ENCODE data around the gene COMP. TPM values are rescaled to one million over a fixed set of nuclear protein-coding genes. Genes with fewer than 3 reads are reported as not detected.

COMP gene
- total and polyA plus RNA-seq, 10 of the 15 experiments (the other 5 are each of a cell fraction or from before 2014, with no cell fraction given): 0.17 TPM; not detected in 9

- Histone ChIP-seq H3K27ac (ENCODE audit: control insufficient read depth, insufficient read depth) (no peak overlapping the region), H3K4me2 (ENCODE audit: control insufficient read depth, insufficient read depth) (no peak overlapping the region), H3K36me3 (ENCODE audit: control insufficient read depth in 2 of 2, insufficient read depth in 2 of 2, low read length in 1 of 2) (no peaks in the 10 kb centered on the region), H3K9me3 (replicated peaks; ENCODE audit: control insufficient read depth, insufficient read depth, low read length) (no peaks in the 10 kb centered on the region), H3K4me3 (no peak overlapping the region), H3K27me3 (replicated peaks in 1 of 2; ENCODE audit: control insufficient read depth in 2 of 2, insufficient read depth in 2 of 2, low read length in 1 of 2) (no peaks in the 10 kb centered on the region), H3K9ac (ENCODE audit: control insufficient read depth, insufficient read depth, low read length) (no peak overlapping the region), H3K4me1 (ENCODE audit: control insufficient read depth, insufficient read depth, low read length) (no peaks in the 10 kb centered on the region), H2AFZ (ENCODE audit: control insufficient read depth, low read depth, low read length) (no peak overlapping the region), H3K79me2 (ENCODE audit: control insufficient read depth, insufficient read depth, low read length) (no peaks in the 10 kb centered on the region), H4K20me1 (ENCODE audit: control insufficient read depth, insufficient read depth) (no peaks in the 10 kb centered on the region)
- TF ChIP-seq NBN (IDR thresholded peaks at IDR 0.05) (no peak), ETV6 (conservative IDR thresholded peaks at IDR 0.05 in 1 of 2, IDR thresholded peaks at IDR 0.05 in 1 of 2; ENCODE audit: borderline replicate concordance in 1 of 2, low read depth in 1 of 2) (no peak), MEF2A (IDR thresholded peaks at IDR 0.05; ENCODE audit: insufficient read depth, low read depth, low read length) (no peak), CBFB (IDR thresholded peaks at IDR 0.05; ENCODE audit: low read depth) (no peak), BMI1 (IDR thresholded peaks at IDR 0.05; ENCODE audit: borderline replicate concordance) (no peak), NFIC (IDR thresholded peaks at IDR 0.05; ENCODE audit: low read depth, low read length) (no peak), PAX8 (IDR thresholded peaks at IDR 0.05) (no peak), PBX3 (IDR thresholded peaks at IDR 0.05; ENCODE audit: insufficient replicate concordance, low read depth, low read length) (no peak), EED (IDR thresholded peaks at IDR 0.05; ENCODE audit: low read depth) (no peak), WRNIP1 (IDR thresholded peaks at IDR 0.05; ENCODE audit: borderline replicate concordance, low read depth, low read length) (no peak), KAT2A (conservative IDR thresholded peaks at IDR 0.05; ENCODE audit: control insufficient read depth, low read depth, low read length) (no peak), KLF5 (IDR thresholded peaks at IDR 0.05; ENCODE audit: partially characterized antibody) (no peak), NFYA (IDR thresholded peaks at IDR 0.05; ENCODE audit: borderline replicate concordance, low read depth, low read length) (no peak), TAF1 (IDR thresholded peaks at IDR 0.05; ENCODE audit: borderline replicate concordance, low read depth, low read length) (no peak)
- TF ChIP-seq, protein P1, sequence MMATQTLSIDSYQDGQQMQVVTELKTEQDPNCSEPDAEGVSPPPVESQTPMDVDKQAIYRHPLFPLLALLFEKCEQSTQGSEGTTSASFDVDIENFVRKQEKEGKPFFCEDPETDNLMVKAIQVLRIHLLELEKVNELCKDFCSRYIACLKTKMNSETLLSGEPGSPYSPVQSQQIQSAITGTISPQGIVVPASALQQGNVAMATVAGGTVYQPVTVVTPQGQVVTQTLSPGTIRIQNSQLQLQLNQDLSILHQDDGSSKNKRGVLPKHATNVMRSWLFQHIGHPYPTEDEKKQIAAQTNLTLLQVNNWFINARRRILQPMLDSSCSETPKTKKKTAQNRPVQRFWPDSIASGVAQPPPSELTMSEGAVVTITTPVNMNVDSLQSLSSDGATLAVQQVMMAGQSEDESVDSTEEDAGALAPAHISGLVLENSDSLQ (IDR thresholded peaks at IDR 0.05): no peak
- TF ChIP-seq, protein P2, sequence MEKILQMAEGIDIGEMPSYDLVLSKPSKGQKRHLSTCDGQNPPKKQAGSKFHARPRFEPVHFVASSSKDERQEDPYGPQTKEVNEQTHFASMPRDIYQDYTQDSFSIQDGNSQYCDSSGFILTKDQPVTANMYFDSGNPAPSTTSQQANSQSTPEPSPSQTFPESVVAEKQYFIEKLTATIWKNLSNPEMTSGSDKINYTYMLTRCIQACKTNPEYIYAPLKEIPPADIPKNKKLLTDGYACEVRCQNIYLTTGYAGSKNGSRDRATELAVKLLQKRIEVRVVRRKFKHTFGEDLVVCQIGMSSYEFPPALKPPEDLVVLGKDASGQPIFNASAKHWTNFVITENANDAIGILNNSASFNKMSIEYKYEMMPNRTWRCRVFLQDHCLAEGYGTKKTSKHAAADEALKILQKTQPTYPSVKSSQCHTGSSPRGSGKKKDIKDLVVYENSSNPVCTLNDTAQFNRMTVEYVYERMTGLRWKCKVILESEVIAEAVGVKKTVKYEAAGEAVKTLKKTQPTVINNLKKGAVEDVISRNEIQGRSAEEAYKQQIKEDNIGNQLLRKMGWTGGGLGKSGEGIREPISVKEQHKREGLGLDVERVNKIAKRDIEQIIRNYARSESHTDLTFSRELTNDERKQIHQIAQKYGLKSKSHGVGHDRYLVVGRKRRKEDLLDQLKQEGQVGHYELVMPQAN (conservative IDR thresholded peaks at IDR 0.05): no peak
- TF ChIP-seq, protein P3, sequence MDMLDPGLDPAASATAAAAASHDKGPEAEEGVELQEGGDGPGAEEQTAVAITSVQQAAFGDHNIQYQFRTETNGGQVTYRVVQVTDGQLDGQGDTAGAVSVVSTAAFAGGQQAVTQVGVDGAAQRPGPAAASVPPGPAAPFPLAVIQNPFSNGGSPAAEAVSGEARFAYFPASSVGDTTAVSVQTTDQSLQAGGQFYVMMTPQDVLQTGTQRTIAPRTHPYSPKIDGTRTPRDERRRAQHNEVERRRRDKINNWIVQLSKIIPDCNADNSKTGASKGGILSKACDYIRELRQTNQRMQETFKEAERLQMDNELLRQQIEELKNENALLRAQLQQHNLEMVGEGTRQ (IDR thresholded peaks at IDR 0.05; ENCODE audit: borderline replicate concordance, low read depth, low read length): no peak
- TF ChIP-seq, protein P4, sequence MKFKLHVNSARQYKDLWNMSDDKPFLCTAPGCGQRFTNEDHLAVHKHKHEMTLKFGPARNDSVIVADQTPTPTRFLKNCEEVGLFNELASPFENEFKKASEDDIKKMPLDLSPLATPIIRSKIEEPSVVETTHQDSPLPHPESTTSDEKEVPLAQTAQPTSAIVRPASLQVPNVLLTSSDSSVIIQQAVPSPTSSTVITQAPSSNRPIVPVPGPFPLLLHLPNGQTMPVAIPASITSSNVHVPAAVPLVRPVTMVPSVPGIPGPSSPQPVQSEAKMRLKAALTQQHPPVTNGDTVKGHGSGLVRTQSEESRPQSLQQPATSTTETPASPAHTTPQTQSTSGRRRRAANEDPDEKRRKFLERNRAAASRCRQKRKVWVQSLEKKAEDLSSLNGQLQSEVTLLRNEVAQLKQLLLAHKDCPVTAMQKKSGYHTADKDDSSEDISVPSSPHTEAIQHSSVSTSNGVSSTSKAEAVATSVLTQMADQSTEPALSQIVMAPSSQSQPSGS (IDR thresholded peaks at IDR 0.05; ENCODE audit: low read length): no peak
- SMC1A ChIA-PET (ENCODE audit: uncharacterized antibody, unreplicated experiment): no interaction called here
- BruUV-seq (replicated peaks): no TSS peak
- CTCF ChIA-PET: no interaction called here
- in situ Hi-C loops (cut with MboI): no loop called here
- DNase-seq (ENCODE audit: low read depth, low spot score) (no peak), ATAC-seq (no peak), FAIRE-seq (no peak)
- intact Hi-C loops (cut with micrococcal nuclease; ENCODE audit: unreplicated experiment): no loop called here
- RAD21 ChIA-PET (ENCODE audit: unreplicated experiment): no interaction called here
- POLR2A ChIA-PET: no interaction called here
- WGBS (ENCODE audit: insufficient coverage, insufficient replicate concordance, low lambda C conversion rate, missing lambda C conversion rate): 81% methylated on average over 19 of the region's 19 CpGs
Measured at GRCh38 chr19:18750295-18750970, 40.7 kb downstream of the COMP start.

All from GM12878 (cell line).